GM18907 (cell line): ENCODE data around the gene ACOT13.
"Not testable (repeated sequence)": the region's sequence is repeated elsewhere in the genome, so short reads cannot be mapped to it uniquely, and the experiment has no call there.

Source experiments
- ATAC-seq: cut with Tn5 transposase; IDR thresholded peaks from one replicate; pipeline ENCODE4 v1.9.1; 2021; ENCODE audit warnings: mild to moderate bottlenecking, moderate library complexity; ENCODE audit not compliant: unreplicated experiment

ACOT13 gene

DNA sequence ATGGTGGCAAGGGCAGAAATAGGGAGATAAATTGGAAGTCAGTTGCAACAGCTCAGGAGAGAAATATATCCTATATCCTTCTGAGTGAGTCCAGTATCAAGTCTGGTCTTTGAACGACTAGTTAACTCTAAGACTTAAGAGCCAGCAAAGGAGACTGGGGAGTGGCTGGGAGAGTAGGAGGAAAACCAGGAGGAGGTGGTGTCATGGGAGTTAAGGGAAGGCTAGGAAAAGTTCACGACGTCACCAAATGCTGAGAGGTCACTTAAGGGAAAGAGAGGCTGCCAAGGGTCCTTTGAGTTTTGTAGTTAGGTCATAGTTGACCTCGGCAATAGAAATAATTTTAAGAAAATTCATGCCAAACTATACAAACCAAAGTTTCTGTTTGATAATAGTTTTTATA lies 25.1 kb downstream of the ACOT13 start:
- no peak for ATAC-seq

DNA sequence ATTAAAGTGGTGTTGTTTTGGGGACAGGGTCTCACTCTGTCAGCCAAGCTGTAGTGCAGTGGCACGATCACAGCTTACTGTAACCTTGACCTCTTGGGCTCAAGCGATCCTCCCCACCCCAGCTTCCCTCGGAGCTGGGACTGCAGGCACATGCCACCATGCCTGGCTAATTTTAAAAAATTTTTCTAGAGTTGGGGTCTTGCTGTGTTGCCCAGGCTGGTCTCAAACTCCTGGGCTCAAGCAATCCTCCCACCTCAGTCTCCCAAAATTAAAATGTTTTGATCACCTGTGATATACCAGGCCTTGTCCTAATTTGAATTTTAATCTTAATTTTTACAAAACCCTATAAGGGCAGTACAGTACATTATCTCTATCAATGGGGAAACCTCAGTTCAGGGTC lies 25.5 kb downstream of the ACOT13 start:
- no peak for ATAC-seq

DNA sequence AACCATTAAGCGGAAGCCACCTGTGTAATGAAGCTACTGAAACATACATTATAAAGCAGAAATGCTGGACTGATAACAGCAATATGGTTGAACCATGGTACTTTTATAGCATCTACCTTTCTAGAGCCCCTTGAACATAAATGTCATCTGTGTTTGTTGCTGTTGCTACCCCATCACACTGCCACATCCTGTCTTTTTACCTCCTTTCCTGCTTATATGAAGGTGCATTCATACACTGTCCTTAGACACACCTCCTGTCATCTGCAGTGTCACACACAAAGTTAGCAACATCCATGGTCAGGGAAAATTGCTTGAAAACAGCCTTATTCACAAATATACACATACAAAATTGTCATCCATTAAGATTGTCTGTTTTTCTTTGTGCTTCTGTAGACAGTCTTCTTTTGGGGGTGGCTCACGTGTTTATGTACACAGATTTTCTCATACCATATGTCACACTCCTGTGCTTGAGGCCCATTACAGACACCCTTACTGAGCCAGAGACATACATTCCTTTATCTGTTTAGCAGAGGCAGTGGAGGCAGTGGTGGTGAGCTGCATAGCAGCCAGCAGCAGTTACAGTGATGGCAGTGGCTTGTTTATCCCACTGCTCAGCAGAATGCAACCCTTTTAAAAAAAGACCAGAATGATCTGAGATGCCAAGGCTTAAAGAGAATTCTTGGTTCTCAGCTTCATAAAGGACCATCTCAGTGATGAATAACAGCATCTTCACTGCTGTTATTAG lies 26.1 kb downstream of the ACOT13 start:
- no peak for ATAC-seq

DNA sequence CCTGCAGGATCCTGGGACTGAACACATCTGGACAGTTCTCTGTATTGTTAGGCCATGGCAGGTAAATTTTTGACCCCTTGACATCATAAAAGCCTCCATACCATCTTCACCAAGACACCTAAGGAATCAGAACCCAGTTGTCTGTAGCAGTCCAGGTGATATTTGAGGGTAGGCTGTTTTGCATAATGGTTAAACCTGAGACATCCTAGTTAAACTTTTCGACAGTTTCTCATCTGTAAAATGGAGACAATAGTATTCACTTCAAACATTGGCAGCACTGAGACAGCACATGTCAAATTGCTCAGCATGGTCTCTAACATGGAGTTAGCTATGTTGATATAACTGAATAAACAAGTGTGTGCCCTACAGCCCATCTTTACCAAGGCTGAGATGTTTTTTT lies 27.3 kb downstream of the ACOT13 start:
- peak; percentile 53 for ATAC-seq

DNA sequence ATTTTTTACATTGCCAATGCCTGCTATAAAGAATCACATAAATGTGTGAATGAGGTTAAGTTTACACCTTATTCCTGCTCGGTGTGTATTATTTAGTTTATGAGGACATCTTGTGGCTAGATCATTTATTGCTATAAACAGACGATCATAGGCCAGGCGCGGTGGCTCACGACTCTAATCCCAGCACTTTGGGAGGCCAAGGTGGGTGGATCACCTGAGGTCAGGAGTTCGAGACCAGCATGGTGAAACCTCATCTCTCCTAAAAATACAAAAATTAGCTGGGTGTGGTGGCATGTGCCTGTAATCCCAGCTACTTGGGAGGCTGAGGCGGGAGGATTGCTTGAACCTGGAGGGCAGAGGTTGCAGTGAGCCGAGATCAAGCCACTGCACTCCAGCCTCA lies 28.8 kb downstream of the ACOT13 start:
- not testable (repeated sequence) for ATAC-seq

DNA sequence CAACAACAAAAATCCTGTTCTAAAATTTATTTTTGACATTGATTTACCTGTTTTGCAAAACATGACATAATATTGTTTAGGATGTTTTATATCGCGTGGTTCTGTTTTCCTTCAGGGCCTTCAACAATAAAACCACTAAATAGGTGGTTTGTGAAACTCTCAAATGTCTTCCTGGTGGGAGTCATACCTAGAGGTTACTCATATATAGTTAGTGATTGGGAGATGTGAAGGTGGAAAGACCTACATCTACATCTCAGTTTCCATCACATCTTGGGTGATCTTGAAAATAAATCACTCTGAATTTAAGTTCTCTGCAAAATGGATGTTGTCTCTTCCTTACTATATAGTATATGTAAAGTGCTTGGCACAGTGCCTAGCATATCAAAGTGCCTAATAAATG lies 29.2 kb downstream of the ACOT13 start:
- no peak for ATAC-seq

DNA sequence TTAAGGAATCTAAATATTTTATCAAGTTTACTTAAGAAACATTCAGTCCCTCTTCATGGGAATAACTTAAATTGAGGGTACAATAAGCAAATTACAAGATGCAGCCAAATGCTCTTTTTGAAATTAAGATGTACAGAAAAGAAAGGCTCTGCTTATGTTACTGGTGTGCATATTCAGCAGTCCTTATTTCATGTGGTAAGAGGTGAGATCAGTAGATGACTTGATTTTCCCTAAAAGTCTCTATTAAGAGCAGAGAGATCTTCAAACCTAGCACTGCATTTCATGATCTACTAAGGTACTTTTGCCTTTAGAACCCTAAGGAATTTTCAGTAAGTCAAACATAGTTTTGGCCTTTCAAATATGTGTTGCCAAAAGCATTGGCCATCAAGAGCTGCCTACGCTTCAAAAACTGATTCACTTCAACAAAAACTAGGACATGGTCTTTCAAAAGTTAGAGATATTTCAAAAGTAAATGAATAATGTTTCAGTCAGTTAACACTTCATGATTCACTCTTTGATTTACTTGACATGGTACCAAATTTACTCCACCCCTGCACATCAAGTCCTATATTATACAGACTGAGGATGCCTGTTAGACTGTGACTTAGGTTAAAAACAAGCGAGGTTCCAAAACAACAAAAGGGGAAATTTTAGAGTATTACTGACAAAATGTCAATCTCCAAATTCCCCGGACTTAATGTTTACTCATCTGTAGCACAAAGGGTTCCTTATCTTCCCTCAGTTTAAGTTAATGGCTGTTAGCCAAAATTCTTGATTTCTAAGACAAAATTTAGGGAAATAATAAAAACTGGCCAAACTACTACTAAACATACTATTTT lies 32.9 kb downstream of the ACOT13 start:
- no peak for ATAC-seq

DNA sequence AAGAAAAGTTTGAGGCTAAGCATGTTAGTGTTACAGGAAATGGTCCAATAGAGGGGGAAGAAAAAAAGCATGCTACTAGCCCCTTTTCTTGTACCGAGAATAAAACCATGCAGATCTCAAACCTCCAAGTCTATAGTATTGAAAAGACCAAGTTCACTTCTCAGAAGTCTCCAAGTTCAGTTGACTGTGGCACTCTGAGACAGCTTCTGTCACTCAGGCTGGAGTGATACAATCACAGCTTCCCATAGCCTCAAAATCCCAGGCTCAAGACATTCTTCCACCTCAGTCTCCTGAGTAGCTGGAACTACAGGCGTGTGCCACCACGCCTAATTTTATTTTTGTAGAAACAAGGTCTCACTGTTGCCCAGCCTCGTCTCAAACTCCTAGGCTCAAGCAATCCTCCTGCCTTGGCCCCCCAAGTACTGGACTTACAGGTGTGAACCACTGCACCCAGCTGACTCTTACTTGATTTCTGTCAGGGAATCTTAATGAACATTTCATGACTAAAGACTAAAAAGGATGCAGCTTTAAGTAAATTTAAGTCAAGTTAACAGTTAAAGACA lies 35.9 kb downstream of the ACOT13 start:
- ATAC-seq = no peak

DNA sequence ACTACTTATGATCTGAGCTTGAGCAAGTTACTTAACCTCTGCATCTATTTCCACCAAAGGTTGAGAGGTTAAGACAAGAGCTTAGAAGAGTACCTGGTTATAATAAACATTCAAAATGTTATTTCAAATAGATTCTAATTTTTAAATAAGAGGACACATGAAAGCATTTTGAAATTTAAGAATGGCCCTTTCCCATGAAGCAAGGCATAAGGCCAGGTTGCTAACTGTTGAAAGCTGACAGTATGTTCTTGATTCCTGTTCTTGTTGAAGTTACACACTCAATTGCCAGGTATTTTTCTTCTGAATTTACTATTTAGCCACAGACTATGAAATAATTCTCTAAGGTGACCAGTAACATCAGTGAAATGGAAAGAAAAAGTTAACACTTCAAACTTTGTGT lies 37.6 kb downstream of the ACOT13 start:
- no peak for ATAC-seq

DNA sequence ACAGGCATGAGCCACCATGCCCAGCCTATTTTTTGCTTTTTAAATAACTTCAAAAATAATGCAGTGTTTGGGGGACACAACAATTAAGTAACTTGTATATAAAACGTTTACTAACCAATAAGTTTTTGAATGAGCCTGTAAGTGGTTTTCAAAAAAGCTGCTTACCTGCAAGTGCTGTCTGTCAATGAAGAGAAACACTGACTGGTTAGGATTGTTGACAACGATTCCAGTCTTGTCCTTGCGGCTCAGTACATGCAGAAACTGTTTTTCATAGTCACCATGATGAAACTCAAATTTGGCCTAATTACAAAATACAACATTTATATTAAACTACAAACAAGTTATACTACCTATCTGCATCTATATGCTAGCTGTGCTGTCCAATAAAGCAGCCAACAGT lies 41.7 kb downstream of the ACOT13 start:
- ATAC-seq = no peak

DNA sequence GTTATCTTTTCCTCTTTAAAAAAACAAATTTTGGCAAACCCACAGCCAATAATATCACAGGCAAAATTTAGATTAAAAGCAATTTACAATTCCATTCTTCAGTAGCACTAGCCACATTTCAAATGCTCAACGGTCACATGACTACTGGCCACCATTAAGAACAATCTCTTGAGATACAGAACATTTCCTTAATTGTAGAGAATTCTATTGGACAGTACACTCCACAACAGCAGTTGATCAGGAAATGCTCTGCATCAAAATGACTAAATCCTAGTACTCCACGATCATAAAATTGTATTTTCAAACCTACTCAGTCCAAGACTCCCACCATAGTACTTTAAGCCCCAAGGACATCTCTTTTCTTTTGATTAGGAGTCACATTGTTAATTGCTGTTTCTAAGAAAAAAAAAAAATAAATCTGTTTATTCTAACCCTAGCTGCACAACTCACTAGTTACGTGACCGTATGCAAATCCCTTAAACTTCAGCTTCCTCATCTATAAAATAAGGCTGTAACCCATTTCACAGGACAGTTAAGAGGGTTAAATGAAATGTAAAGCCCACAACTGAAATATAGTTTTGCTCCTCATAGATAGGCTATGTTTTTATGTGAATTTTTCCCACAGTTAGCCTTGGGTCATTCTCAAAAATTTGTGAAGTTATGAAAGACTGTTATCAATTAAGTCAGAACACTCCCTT lies 42.3 kb downstream of the ACOT13 start:
- ATAC-seq = no peak

DNA sequence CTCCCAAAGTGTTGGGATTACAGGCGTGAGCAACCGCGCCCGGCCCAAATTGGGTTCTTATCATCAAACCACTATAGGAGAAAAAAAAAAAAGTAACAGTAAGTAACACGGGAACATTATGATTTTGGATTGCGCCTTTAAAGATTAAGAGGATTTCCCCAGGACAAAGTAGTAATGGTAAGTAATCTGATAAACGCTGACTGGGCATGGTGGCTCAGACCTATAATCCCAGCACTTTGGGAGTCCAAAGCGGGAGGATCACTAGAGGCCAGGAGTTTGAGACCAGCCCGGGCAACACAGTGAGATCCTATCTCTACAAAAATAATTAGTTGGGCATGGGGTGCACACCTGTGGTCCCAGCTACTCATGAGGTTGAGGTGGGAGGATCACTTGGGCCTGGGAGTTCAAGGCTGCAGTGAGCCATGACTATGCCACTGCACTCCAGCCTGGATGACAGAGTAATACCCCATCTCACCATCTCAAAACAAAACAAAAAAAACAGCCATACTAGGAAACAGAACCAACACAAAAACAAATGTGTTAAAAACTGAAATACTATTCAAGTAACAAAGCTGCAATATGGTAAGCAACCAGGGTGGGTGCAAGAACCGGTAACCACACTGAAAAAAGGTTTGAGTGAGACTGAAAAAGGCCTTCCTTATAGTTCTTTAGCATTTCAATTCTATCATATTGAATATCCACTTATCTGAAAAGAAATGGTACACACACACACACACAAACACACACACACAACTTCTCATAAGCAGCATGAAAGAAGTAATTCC lies 43.8 kb downstream of the ACOT13 start:
- ATAC-seq = no peak

DNA sequence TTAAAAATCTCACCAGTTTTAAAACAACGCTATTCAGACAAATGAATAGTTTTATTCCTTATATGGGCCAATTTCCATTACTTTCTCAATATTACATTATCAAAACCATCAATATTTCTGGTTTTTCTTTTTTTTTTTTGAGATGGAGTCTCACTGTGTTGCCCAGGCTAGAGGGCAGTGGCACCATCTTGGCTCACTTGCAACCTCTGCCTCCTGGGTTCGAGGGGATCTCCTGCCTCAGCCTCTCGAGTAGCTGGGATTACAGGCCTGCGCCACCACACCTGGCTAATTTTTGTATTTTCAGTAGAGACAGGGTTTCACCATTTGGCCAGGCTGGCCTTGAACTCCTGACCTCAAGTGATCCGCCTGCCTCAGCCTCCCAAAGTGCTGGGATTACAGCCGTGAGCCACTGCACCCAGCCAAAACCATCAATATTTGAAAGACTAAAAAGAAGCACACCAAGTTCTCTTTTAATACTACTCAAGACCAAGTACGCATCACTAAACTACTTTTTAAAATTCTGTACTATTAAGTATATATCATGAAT lies 49.8 kb downstream of the ACOT13 start:
- not testable (repeated sequence) for ATAC-seq

DNA sequence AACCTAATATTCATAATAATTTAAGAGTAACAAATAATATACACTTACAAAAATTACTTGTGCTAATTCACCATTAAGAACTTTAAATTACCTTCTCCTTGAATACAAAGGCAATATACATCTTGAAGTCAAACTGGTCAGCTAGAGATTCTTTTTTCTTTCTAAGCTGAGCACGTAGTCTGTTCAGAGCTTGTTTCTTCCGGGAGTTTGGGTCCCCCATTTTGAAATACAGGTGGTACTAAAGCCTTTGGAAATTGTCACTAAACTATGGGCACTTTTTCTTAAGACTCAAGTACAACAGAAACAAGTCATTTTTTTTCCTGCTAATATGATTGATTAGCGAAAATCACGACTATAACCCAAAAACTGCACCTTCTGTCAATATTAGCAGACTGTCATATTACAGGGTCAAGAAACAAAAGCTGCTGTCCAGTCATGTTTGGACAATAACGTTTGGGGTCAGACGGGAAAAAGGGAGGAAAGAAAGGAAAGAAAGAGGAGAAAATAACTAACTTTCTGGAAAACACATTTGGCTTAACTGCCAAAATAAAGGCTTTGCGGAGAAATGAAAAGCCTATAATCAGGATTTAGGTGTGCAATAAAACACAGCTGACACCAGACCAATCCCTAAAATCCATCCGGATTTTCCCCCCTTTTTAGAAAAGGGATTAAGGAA lies 51.7 kb downstream of the ACOT13 start:
- ATAC-seq = no peak

DNA sequence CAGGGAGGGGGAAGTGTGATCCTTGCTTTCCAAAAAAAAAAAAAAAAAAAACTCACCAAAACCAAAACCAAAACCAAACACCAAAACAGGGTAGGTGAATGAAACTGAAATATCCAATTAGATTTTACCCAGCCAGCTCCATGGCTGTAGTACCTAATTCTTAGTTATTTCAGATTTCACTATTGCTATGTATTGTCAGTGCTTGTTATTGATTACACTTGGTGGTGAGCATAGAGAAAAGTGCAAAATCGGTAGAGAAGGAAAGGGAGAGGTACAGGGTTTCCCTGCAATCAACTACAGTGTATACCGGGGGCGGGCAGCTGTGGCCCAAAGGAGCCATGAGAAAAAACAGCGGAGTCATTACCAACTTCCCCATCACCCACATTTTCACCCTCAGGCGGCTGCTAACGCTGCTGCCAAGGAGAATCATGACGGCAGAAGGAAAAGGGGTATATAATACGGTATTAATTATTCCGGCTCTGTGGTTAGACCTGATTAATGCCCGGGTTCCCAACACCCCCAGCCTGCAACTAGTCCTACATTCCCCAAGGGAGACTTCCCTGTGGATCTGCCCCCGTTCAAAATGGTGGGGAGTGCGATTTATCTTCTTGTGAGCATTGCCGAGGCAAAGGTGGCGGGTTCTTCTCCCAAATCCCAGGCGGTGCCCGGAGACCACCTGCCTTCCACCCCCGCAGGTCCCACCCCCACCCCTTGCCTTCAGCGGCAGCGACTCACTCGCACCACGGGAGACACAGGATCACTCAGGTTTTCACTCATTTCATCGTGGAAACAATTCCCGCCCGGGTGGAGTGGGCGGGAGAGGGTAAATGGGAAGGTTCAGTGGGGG lies 52.5 kb downstream of the ACOT13 start, which contains the start of gene C6orf62:
Gene C6orf62, minus strand, starts transcription at position 30 of the 847 bp plus-strand sequence. CDS start 486 bp downstream, outside the sequence.
- ATAC-seq = peak; percentile 24

DNA sequence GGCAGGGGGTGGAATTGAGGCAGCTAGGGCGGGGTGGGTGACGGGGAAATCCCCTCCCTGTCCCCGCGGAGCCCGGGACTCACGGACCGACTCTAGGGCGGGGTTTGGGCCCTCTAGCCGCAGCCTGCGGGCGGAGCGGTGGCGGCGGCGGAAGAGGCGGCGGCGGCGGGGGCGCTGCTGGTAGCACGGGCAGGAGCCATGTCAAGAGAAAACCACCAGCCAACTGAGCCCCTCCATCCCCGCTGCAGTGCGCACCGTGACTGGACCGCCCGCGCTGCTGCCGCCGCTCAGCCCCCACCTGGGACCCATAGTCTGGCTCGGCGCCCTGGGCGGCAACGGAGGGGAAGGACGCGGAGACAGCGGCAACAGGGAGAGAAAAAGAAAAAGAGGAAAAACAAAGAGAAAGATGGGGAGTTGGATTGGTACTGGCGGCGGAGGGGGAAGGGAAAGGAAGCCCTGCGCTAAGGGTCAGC lies 53.3 kb downstream of the ACOT13 start:
- ATAC-seq = no peak

DNA sequence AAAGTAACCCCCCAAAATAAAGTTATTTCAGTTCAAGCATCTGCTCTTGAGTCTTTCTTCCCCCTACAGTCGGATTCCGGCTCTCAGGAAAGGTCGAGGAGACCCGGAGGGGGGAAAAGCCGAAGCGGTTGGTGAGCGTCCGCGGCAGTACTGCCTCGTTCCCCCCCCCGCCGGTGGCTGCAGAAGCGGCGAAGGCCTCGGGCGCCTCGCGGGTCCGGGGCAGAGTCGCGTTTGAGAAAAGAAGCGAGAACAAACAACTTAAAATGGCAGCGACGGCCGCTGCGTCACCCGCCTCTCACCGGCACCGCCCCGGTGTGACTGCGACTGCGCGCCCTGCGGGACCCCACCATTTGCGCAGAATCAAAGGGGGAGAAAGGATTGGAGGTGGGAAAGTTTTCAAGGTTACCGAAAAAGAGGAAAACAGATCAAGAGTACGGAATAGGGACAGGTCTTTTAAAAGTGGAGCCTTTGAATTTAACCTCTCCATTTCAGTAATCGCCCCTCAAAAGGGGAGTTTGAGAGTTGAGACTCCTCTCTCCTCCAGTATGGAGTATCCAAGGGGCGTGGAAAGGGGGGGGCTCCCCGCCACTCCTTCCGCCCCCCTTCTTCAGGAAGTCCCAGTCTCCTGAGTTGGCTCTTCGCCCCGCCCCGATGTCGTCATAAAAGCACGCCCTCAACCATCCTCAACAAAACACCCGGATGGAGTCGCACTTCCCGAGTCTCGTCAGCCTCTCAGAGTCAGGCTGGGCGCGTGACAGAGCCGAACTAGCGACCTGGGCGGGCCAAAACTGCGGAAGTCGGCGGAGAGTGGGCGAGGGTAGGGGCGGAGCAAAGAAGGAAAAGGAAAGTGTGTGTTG lies 54.0 kb downstream of the ACOT13 start:
- peak; percentile 90 for ATAC-seq
